Common myeloid progenitor, CD34-positive (primary cell): ENCODE measurements around the gene TBXA2R.

Experiments used
- CTCF ChIA-PET: fragments of 350-600 bp; sonication (Branson Sonifier 250); formaldehyde crosslinking; loops from one replicate; lab custom pipeline; 2021; ENCODE audit warnings: antibody characterized with exemption; lab: Charles Lee
- POLR2A ChIA-PET: fragments of 350-600 bp; sonication (Branson Sonifier 250); formaldehyde crosslinking; loops from one replicate; lab custom pipeline; 2021; ENCODE audit warnings: antibody characterized with exemption; lab: Charles Lee
- DNase-seq, 3 donors: peaks; one replicate each; pipeline versions ENCODE4 v3.0.0 to v3.0.0-alpha.2; 2013
- H3K27ac ChIP-seq, 2 experiments: 1 replicate in 1 of 2; 2 replicates in 1 of 2; pipeline ENCODE4 v1.7.0; 2013; ENCODE audit warnings: inconsistent platforms in 2 of 2, low read length in 2 of 2, mild to moderate bottlenecking in 2 of 2, low read depth in 1 of 2, moderate library complexity in 1 of 2; ENCODE audit not compliant: severe bottlenecking in 2 of 2, insufficient read depth in 1 of 2, poor library complexity in 1 of 2
- H3K27me3 ChIP-seq, 5 experiments: replicated peaks in 2 of 5; 1 replicate in 3 of 5; 2 replicates in 2 of 5; pipeline versions ENCODE4 v1.6.1 to v1.7.0; 2013; ENCODE audit warnings: low read length in 4 of 5, mild to moderate bottlenecking in 2 of 5, moderate library complexity in 2 of 5, inconsistent platforms in 1 of 5; ENCODE audit not compliant: insufficient read depth in 5 of 5, control insufficient read depth in 4 of 5
- H3K36me3 ChIP-seq, 4 experiments: 1 replicate in 2 of 4; 2 replicates in 2 of 4; pipeline versions ENCODE4 v1.6.1 to v1.7.0; 2013; ENCODE audit warnings: low read length in 3 of 4, control low read depth in 1 of 4, mild to moderate bottlenecking in 1 of 4; ENCODE audit not compliant: control insufficient read depth in 4 of 4, insufficient read depth in 4 of 4
- H3K4me1 ChIP-seq, 4 experiments: 1 replicate in 3 of 4; 2 replicates in 1 of 4; pipeline versions ENCODE4 v1.6.1 to v1.7.1; 2013; ENCODE audit warnings: low read length in 3 of 4, mild to moderate bottlenecking in 3 of 4, control low read depth in 1 of 4, inconsistent platforms in 1 of 4, moderate library complexity in 1 of 4; ENCODE audit not compliant: control insufficient read depth in 4 of 4, insufficient read depth in 4 of 4; ENCODE audit errors: control extremely low read depth in 1 of 4
- H3K4me3 ChIP-seq, 7 experiments: 1 replicate in 4 of 7; 2 replicates in 3 of 7; pipeline versions ENCODE4 v1.5.1 to v1.7.0; 2013; ENCODE audit warnings: mild to moderate bottlenecking in 7 of 7, low read length in 6 of 7, moderate library complexity in 6 of 7, inconsistent platforms in 2 of 7, low read depth in 2 of 7, control low read depth in 1 of 7; ENCODE audit not compliant: insufficient read depth in 4 of 7, control insufficient read depth in 1 of 7; ENCODE audit errors: extremely low read depth in 1 of 7
- H3K9me3 ChIP-seq, 5 experiments: 1 replicate in 4 of 5; 2 replicates in 1 of 5; pipeline versions ENCODE4 v1.6.1 to v1.7.1; 2013; ENCODE audit warnings: low read length in 4 of 5, mild to moderate bottlenecking in 2 of 5, inconsistent platforms in 1 of 5, low read depth in 1 of 5, moderate library complexity in 1 of 5; ENCODE audit not compliant: control insufficient read depth in 4 of 5, insufficient read depth in 2 of 5; ENCODE audit errors: control extremely low read depth in 1 of 5
- WGBS: methylation state at CpG from one replicate; pipeline ENCODE4 v1.1.5; 2013; ENCODE audit not compliant: insufficient coverage; 5-methylcytosine and 5-hydroxymethylcytosine counted together

The TBXA2R gene

GRCh38 chr19:3625996-3626472 is 19.4 kb upstream of the TBXA2R start:
- Histone ChIP-seq H3K27ac (peak overlapping the region; percentile 87 to 92), H3K27me3 (no peaks in the 10 kb centered on the region), H3K4me1 (peaks cover 5 to 23% (median 20%) of the 10 kb centered on the region in 4 experiments), H3K36me3 (peaks cover 0 to 24% (median 16%) of the 10 kb centered on the region in 4 experiments), H3K9me3 (no peaks in the 10 kb centered on the region), H3K4me3 (peak overlapping the region; percentile 82 to 100 (median 94))
- no peak for DNase-seq
- ChIA-PET POLR2A (no interaction called here), CTCF (interaction anchor here (1.3 to 2.7 kb wide), 2 partner anchors 33 to 40 kb away, joined by 4 to 13 read pairs; partner anchors contain the start of gene GIPC3)
- 2% methylated on average over 21 of the region's 21 CpGs for WGBS

- POLR2A ChIA-PET = no interaction called here
- DNase-seq = no peak
- peaks cover 5 to 24% (median 20%) of the 10 kb centered on the region in 4 experiments for H3K4me1 ChIP-seq
- H3K27ac ChIP-seq = no peak overlapping the region
- H3K4me3 ChIP-seq = no peak overlapping the region
- WGBS = 97% methylated on average over 31 of the region's 34 CpGs
- H3K9me3 ChIP-seq = no peaks in the 10 kb centered on the region
- H3K27me3 ChIP-seq = no peaks in the 10 kb centered on the region
- H3K36me3 ChIP-seq = peaks cover 0 to 42% (median 30%) of the 10 kb centered on the region in 4 experiments
- CTCF ChIA-PET = interaction anchor here (2.7 kb wide), 1 partner anchor 38 kb away, joined by 13 read pairs; the partner anchor contains the start of gene GIPC3
These were observed 17.0 kb upstream of the TBXA2R start for GRCh38 chr19:3623716-3624115.

- ChIA-PET CTCF (interaction anchor here (1.7 to 8.5 kb wide), 2 partner anchors 34 to 78 kb away, joined by 5 to 91 read pairs; partner anchors contain the start of gene GIPC3), POLR2A (interaction anchor here (0.6 kb wide), 1 partner anchor 1167 kb away, joined by 4 read pairs; no protein-coding TSS in a partner anchor)
- H3K4me3 ChIP-seq = no peak overlapping the region
- H3K27me3 ChIP-seq = no peaks in the 10 kb centered on the region
- DNase-seq = no peak
- H3K36me3 ChIP-seq = peaks cover 0 to 42% (median 30%) of the 10 kb centered on the region in 4 experiments
- no peaks in the 10 kb centered on the region for H3K9me3 ChIP-seq
- H3K4me1 ChIP-seq = peaks cover 5 to 37% (median 35%) of the 10 kb centered on the region in 4 experiments
- no peak overlapping the region for H3K27ac ChIP-seq
- WGBS = 89% methylated on average over 9 of the region's 12 CpGs
These were observed 15.5 kb upstream of the TBXA2R start for GRCh38 chr19:3622224-3622623.

GRCh38 chr19:3621689-3622088 is 15.0 kb upstream of the TBXA2R start:
- Histone ChIP-seq H3K4me1 (peaks cover 5 to 42% (median 38%) of the 10 kb centered on the region in 4 experiments), H3K9me3 (no peaks in the 10 kb centered on the region), H3K27ac (no peak overlapping the region), H3K27me3 (no peaks in the 10 kb centered on the region), H3K4me3 (no peak overlapping the region), H3K36me3 (peaks cover 0 to 42% (median 30%) of the 10 kb centered on the region in 4 experiments)
- POLR2A ChIA-PET = no interaction called here
- CTCF ChIA-PET = interaction anchor here (1.7 to 8.5 kb wide), 2 partner anchors 34 to 77 kb away, joined by 5 to 91 read pairs; partner anchors contain the start of gene GIPC3
- DNase-seq = no peak
- WGBS = 97% methylated on average over 15 of the region's 15 CpGs

GRCh38 chr19:3620817-3621547 is 14.3 kb upstream of the TBXA2R start:
- 95% methylated on average over 18 of the region's 24 CpGs for WGBS
- ChIA-PET CTCF (interaction anchor here (0.6 to 8.5 kb wide), 2 partner anchors 33 to 138 kb away, joined by 3 to 91 read pairs; partner anchors contain the start of genes GIPC3 and SMIM44), POLR2A (no interaction called here)
- Histone ChIP-seq H3K4me3 (no peak overlapping the region), H3K36me3 (peaks cover 0 to 42% (median 31%) of the 10 kb centered on the region in 4 experiments), H3K27me3 (no peaks in the 10 kb centered on the region), H3K9me3 (no peaks in the 10 kb centered on the region), H3K4me1 (peaks cover 3 to 39% (median 36%) of the 10 kb centered on the region in 4 experiments), H3K27ac (no peak overlapping the region)
- no peak for DNase-seq

- Histone ChIP-seq H3K4me3 (no peak overlapping the region), H3K27me3 (no peaks in the 10 kb centered on the region), H3K36me3 (peaks cover 0 to 46% (median 34%) of the 10 kb centered on the region in 4 experiments), H3K4me1 (peaks cover 3 to 32% (median 29%) of the 10 kb centered on the region in 4 experiments), H3K9me3 (no peaks in the 10 kb centered on the region), H3K27ac (no peak overlapping the region)
- ChIA-PET POLR2A (no interaction called here), CTCF (interaction anchor here (0.6 to 8.5 kb wide), 3 partner anchors 12 to 137 kb away, joined by 3 to 91 read pairs (median 18); partner anchors contain the start of genes GIPC3 and SMIM44)
- DNase-seq = no peak
- WGBS = over 99% methylated on average over 14 of the region's 19 CpGs
These were observed 13.6 kb upstream of the TBXA2R start for GRCh38 chr19:3620145-3620816.
